Prostate gland (tissue), 2 donors: ENCODE measurements around the gene RNF175.
"Not testable (repeated sequence)": the region's sequence is repeated elsewhere in the genome, so short reads cannot be mapped to it uniquely, and the experiment has no call there.

Source experiments
- CTCF ChIP-seq, 4 experiments: fragments of 200-600 bp in 2 of 4; fragments of 450-650 bp in 2 of 4; sonication (generic) in 2 of 4; IDR thresholded peaks; 1 replicate in 3 of 4; 2 replicates in 1 of 4; pipeline ENCODE4 v1.5.1; 2016 to 2019; ENCODE audit warnings: antibody characterized with exemption in 4 of 4, mild to moderate bottlenecking in 2 of 4, moderate library complexity in 2 of 4
- POLR2AphosphoS5 ChIP-seq: sonication (generic); formaldehyde crosslinking; IDR thresholded peaks from one replicate; pipeline ENCODE4 v1.6.1; 2017; ENCODE audit warnings: antibody characterized with exemption

- not testable (repeated sequence) for TF ChIP-seq CTCF (IDR thresholded peaks at IDR 0.05); POLR2AphosphoS5
Observed at GRCh38 chr4:153666505-153666904, 93.3 kb downstream of the RNF175 start.
